ENCODE measurements around the gene PNMA8C.
A peak's percentile ranks its signal among the peaks of the same experiment; 100 is the strongest.
"Not testable (repeated sequence)": the region's sequence is repeated elsewhere in the genome, so short reads cannot be mapped to it uniquely, and the experiment has no call there.

The PNMA8C gene

DNA sequence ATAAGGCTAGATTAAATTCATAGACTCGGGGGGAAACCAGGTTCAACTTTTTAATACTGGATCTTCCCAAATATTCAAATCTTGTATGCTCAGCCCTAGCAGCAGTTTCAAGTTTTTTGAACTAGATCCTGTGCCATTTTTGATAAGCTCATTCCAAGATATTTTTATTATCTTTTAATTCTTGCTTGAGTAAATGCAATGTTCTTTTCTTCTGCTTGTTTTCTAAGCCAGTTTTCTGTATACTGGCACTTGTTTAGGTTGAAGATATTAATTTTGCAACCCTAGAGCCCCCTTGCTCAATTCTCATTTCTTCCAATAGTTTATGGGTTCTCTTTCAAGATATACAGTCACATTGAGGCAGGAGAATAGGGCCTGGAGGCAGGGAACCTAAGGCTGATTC lies 13.1 kb upstream of the PNMA8C start:
- Histone ChIP-seq H3K36me3 (ENCODE audit: control insufficient read depth in 2 of 2, insufficient read depth in 1 of 2, low read length in 2 of 2) (no peaks in the 10 kb centered on the region), H3K27ac (ENCODE audit: extremely low read depth, low read depth, low read length) (no peak overlapping the region), H3K4me3 (ENCODE audit: low read depth, low read length) (no peak overlapping the region), H3K4me1 (ENCODE audit: control insufficient read depth, insufficient read depth, low read length) (no peaks in the 10 kb centered on the region), H3K9me3 (ENCODE audit: control insufficient read depth, insufficient read depth, low read depth, low read length) (no peaks in the 10 kb centered on the region)
- CTCF ChIA-PET, result interaction anchor here (0.6 to 1.3 kb wide), 3 partner anchors 31 to 45 kb away, joined by 3 to 5 read pairs (median 4); no protein-coding TSS in a partner anchor
- TF ChIP-seq, protein P1, sequence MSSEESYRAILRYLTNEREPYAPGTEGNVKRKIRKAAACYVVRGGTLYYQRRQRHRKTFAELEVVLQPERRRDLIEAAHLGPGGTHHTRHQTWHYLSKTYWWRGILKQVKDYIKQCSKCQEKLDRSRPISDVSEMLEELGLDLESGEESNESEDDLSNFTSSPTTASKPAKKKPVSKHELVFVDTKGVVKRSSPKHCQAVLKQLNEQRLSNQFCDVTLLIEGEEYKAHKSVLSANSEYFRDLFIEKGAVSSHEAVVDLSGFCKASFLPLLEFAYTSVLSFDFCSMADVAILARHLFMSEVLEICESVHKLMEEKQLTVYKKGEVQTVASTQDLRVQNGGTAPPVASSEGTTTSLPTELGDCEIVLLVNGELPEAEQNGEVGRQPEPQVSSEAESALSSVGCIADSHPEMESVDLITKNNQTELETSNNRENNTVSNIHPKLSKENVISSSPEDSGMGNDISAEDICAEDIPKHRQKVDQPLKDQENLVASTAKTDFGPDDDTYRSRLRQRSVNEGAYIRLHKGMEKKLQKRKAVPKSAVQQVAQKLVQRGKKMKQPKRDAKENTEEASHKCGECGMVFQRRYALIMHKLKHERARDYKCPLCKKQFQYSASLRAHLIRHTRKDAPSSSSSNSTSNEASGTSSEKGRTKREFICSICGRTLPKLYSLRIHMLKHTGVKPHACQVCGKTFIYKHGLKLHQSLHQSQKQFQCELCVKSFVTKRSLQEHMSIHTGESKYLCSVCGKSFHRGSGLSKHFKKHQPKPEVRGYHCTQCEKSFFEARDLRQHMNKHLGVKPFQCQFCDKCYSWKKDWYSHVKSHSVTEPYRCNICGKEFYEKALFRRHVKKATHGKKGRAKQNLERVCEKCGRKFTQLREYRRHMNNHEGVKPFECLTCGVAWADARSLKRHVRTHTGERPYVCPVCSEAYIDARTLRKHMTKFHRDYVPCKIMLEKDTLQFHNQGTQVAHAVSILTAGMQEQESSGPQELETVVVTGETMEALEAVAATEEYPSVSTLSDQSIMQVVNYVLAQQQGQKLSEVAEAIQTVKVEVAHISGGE (tag by site-specific recombination; conservative IDR thresholded peaks at IDR 0.05; ENCODE audit: low read depth), result no peak
- TF ChIP-seq ZSCAN18 (tag by site-specific recombination; IDR thresholded peaks at IDR 0.05), result no peak
- no peak for TF ChIP-seq ZNF658 (tag by site-specific recombination; IDR thresholded peaks at IDR 0.05)
- TF ChIP-seq ZNF623 (tag by site-specific recombination; IDR thresholded peaks at IDR 0.05), result no peak
- no peak for TF ChIP-seq KLF9 (tag by site-specific recombination; IDR thresholded peaks at IDR 0.05; ENCODE audit: low read depth)
- TF ChIP-seq ZNF391 (tag by site-specific recombination; IDR thresholded peaks at IDR 0.05; ENCODE audit: borderline replicate concordance, low read depth), result no peak
- TF ChIP-seq ZNF837 (tag by site-specific recombination; IDR thresholded peaks at IDR 0.05), result no peak
- TF ChIP-seq EGR2 (tag by site-specific recombination; IDR thresholded peaks at IDR 0.05; ENCODE audit: low read depth), result no peak
- no peak for TF ChIP-seq ZSCAN16 (tag by site-specific recombination; IDR thresholded peaks at IDR 0.05)
- no peak for TF ChIP-seq ZNF639 (tag by site-specific recombination; IDR thresholded peaks at IDR 0.05)
- no peak for TF ChIP-seq ZNF785 (tag by site-specific recombination; IDR thresholded peaks at IDR 0.05)
- no peak for TF ChIP-seq TRIM28 (IDR thresholded peaks at IDR 0.05; ENCODE audit: borderline replicate concordance, low read length)
- TF ChIP-seq ZBTB17 (tag by site-specific recombination; IDR thresholded peaks at IDR 0.05), result no peak
- TF ChIP-seq TSHZ1 (tag by site-specific recombination; IDR thresholded peaks at IDR 0.05; ENCODE audit: borderline replicate concordance), result no peak
- POLR2A ChIA-PET, result no interaction called here

- H3K4me3 ChIP-seq (ENCODE audit: low read depth, low read length); H3K36me3 ChIP-seq (ENCODE audit: control insufficient read depth in 2 of 2, insufficient read depth in 1 of 2, low read length in 2 of 2); H3K27ac ChIP-seq (ENCODE audit: extremely low read depth, low read depth, low read length); H3K4me1 ChIP-seq (ENCODE audit: control insufficient read depth, insufficient read depth, low read length); H3K9me3 ChIP-seq (ENCODE audit: control insufficient read depth, insufficient read depth, low read depth, low read length): not testable (repeated sequence)
- ChIA-PET POLR2A (interaction anchor here (1.3 kb wide), 1 partner anchor 23 kb away, joined by 3 read pairs; the partner anchor contains the start of gene CCDC8), CTCF (interaction anchor here (0.6 to 1.0 kb wide), 2 partner anchors 10 to 52 kb away, joined by 3 to 4 read pairs; no protein-coding TSS in a partner anchor)
- peak; percentile 76 for TF ChIP-seq ZNF121 (tag by site-specific recombination; IDR thresholded peaks at IDR 0.05)
- TF ChIP-seq ZNF768 (tag by site-specific recombination; IDR thresholded peaks at IDR 0.05), result peak; percentile 57; the same call in 1 of the 2 replicates
Measured at GRCh38 chr19:46435689-46436088, 7.0 kb upstream of the PNMA8C start.

All from HEK293 (cell line).